Esophagus mucosa (tissue), 1 donor: ENCODE measurements around the gene MBNL1. TPM values are rescaled to one million over a fixed set of nuclear protein-coding genes. Genes with fewer than 3 reads are reported as not detected.
"Not testable (repeated sequence)": the region's sequence is repeated elsewhere in the genome, so short reads cannot be mapped to it uniquely, and the experiment has no call there.

Experiments
- ATAC-seq: fragments of 200-7000 bp; cut with Tn5 transposase; one replicate; pipeline ENCODE4 v1.9.1; 2020
- total RNA-seq: library from RNA; stranded (reverse); gene quantifications from one replicate; pipeline ENCODE4 v1.2.4, GENCODE V29; 2023
- donor health status: DM: yes; HTN: yes; CAD: no.

MBNL1 gene
- total RNA-seq, 1 donor from 2014 or later, result 95.4 TPM

- ATAC-seq, result no peak
Observed at GRCh38 chr3:152382312-152383135, 113.8 kb downstream of the MBNL1 start.

GRCh38 chr3:152383136-152383606 lies 114.4 kb downstream of the MBNL1 start:
- ATAC-seq, result no peak

DNA sequence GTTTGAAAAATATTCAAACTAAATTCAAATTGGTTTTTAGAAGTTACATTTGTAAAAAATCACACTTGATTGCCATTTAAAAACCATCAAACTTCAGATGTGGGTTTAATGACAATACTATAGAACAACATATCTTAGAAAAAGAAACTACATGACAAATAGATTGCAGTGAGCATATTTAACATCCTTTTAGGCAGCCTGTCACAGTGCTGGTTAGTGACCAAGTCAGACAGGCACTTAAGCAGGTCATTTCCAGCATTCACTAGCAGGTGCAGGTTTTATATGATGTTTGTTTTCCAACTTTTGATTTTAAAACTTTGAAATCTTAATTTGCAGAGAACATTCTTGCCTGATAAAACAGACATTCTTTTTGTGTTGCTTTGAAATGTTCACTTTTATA lies 115.7 kb downstream of the MBNL1 start:
- no peak for ATAC-seq

DNA sequence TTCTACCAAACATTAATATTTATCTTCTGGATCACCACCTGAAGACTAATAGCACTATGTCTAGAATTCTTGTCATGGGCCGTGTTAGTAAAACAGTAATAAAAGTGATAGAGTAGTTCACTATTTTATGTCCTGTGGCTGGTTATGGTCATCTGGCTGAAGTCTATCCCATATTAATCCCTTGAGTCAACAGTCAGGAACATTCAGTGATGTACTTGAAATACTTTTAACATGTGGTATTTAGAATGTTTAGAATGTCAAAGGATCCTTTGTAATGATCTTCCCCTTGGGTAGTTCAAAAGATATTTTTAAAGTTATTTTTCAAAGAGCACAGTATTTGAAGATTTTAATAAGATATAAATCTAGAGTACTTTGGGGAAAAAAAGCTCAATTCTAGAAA lies 117.0 kb downstream of the MBNL1 start:
- ATAC-seq, result no peak

GRCh38 chr3:152386208-152386607 lies 117.5 kb downstream of the MBNL1 start:
- no peak for ATAC-seq

- ATAC-seq, result peak; percentile 77
Observed at GRCh38 chr3:152388631-152389030, 119.9 kb downstream of the MBNL1 start.

- peak; percentile 80 for ATAC-seq
Observed at GRCh38 chr3:152389316-152389934, 120.7 kb downstream of the MBNL1 start.

- ATAC-seq, result no peak
Observed at GRCh38 chr3:152390647-152391046, 121.9 kb downstream of the MBNL1 start.

DNA sequence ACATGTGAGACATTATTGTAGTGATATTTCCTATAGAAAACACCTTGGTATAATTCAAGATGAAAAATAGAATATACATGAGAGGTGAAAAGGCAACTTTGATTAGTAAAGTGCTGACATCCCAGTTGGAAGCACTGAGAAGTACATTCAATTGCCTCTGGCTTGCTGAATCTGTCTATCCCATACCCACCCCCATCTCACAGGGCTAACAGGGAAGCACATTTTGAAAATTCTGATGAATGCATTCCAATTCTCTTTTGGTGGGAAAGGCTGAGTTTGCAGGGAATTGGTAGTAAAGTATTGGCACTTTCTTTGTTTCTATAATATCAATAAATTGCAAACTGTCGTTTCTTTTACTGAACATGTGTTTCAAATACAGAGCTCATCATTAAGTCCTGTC lies 122.9 kb downstream of the MBNL1 start:
- ATAC-seq, result no peak

DNA sequence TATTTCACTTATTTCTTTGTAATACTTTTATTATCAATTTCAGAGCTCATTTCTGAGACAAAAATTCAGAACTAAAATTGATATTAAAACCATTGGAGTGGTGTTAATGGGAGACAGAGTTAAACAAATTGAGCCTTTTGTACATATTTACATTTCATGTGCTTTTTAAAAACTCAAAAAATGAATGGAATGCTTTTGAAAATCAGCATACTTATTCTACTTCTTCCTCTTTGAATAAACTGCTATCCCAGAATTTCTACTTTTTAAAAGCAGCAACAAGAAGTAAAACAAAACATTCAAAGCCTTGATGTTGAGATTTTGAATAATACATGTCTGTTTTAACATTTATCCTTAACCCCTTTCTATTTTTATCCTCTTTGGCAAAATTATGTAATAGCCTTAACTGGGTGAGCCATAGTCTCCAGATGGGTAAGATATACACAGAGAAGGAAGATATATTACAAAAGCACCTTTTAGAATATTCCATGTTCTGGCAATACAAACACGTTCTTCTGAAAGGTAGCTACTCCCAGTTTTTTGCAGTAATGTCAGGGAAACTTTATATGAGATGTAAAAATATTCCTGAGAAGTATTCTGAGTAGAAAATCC lies 123.6 kb downstream of the MBNL1 start:
- ATAC-seq, result no peak

- no peak for ATAC-seq
Observed at GRCh38 chr3:152394246-152394645, 125.5 kb downstream of the MBNL1 start.

- ATAC-seq, result no peak
Observed at GRCh38 chr3:152395764-152396163, 127.0 kb downstream of the MBNL1 start.

GRCh38 chr3:152396867-152397266 lies 128.1 kb downstream of the MBNL1 start:
- no peak for ATAC-seq

- ATAC-seq, result not testable (repeated sequence)
Observed at GRCh38 chr3:152397348-152397747, 128.6 kb downstream of the MBNL1 start.

- no peak for ATAC-seq
Observed at GRCh38 chr3:152398495-152398894, 129.8 kb downstream of the MBNL1 start.

GRCh38 chr3:152399374-152399773 lies 130.6 kb downstream of the MBNL1 start:
- peak; percentile 68 for ATAC-seq

- ATAC-seq, result no peak
Observed at GRCh38 chr3:152400887-152401286, 132.2 kb downstream of the MBNL1 start.

DNA sequence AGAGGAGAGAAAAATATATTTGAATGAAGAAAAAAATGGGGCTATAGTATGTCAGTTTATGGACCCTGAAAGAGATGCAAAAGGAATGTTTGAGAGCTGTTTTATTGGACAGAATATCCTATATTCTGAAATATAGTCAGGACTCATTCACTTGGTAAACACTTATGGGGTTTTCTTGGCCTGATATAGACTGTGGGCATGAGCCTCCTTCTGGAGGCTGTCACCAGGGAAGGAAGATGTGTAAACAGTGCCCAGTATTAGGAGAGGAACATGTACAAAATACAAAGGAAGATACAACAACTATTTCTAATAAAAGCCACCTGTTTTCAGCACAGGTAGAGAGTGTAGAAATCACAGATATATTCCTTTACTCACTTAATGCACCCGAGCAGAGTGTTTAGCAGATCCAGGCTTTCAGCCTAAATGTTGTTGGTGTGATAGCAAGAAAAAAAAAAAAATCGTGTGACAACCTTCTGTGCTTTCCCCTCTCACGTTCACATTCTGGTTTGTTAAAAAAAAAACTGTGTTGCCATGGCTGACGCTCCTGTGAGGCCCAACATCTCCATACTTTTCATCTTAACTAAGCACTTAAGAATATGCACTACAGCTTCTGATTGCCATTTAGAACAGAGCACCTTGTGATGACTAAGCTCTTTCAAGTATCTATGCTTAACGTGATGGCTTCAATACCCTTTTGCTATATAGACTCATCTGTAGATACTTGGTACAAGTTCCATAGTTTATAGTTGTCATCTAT lies 134.1 kb downstream of the MBNL1 start:
- ATAC-seq, result no peak

- ATAC-seq, result peak; percentile 25
Observed at GRCh38 chr3:152403632-152404066, 134.9 kb downstream of the MBNL1 start.

DNA sequence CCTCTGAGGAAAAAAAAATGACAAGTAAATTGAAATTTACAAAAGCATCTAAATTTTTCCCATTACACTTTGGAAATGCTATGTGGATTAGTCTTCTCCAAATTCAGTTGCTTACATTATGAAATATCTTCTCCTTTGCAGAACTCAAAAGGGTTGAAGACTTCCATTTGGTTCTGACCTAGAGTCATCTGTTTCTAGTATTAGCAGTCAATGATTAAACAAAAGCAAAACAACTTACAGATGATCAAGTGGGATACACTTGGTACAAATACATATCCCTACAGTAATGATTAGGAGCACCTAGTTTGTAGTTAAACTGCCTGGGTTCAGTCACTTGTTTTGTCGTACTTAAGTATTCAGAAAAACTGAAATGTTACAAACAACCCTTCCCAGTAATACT lies 136.2 kb downstream of the MBNL1 start:
- no peak for ATAC-seq

DNA sequence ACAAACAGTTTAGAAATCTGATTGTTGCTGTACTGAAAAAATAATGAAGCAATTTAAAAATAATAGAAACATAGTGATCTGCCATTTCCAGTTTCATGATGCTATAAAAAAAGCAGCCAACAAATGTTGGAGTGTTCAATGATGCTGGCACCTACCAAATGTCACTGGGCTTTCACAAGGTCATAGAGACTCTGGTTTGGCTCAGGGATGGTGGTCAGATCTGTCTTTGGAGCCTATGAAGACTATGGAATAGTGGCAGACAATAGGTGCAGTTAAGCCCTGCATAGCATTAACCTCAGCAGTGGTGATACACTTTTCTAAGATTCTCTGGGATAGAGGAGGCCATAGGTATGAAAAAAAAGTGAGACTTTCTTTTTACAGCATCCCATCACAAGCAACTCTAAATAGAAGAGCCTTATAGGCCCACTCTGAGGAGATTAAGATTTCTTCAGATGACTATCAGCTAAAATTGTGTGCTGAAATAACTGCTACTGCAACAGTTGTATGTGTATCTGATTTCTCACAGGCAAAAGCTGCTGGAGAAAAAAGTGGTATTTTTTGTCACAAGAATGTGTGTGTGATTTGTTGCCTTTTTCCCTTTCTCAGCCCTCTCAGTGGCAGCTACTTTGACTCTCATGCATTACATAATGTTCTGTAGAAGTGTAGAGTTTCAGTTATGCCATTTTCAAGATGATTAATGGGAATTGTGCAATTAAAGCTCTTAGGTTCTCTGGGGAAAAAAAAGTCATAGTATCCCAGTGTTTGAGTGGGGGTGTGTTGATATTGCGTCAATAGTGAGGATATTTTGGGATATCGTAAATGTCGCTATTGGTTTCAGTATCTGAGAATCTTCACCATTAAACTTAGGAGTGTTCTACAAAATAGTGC lies 137.4 kb downstream of the MBNL1 start:
- ATAC-seq, result peak; percentile 22

- no peak for ATAC-seq
Observed at GRCh38 chr3:152413240-152413639, 144.5 kb downstream of the MBNL1 start.
